Measurements from ENCODE around the gene MYOG.

The MYOG gene

DNA sequence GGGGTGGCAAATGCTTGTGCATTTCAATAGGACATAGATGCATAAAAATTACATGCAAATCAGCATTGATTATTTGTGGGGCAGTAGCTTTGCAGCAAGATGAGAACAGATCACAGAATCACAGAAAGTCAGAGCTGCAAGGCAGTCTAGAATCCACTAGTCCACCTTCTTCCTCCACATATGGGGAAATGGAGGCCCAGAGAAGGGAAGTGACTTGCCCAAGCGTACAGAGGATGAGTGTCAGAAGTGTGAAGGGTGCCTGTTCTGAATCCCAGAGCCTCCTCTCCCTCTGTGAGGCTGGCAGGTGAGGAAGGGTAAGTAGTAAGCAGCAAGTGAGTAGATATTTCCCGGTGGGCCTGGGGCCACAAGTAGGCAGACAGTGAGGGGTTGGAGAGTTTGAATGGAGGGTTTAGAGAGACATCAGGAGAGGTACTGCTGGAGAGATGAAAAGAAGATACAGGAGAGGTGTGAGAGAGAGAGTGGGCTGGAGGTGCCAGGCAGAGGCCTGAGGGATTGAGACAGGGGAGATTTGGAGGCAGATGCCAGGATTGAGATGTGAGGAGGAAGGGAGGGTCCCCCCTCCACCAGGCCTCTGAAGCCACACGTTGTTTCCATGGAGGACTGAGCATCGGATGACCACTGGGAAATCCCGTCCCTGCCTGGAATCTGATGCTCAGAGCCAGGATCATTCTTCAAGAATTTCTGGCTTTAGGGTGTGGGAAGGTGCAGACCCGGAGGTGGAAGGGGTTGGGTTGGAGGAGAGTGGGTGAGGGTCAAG is 4.8 kb upstream of the MYOG start:
- DNase-seq: no peak

DNA sequence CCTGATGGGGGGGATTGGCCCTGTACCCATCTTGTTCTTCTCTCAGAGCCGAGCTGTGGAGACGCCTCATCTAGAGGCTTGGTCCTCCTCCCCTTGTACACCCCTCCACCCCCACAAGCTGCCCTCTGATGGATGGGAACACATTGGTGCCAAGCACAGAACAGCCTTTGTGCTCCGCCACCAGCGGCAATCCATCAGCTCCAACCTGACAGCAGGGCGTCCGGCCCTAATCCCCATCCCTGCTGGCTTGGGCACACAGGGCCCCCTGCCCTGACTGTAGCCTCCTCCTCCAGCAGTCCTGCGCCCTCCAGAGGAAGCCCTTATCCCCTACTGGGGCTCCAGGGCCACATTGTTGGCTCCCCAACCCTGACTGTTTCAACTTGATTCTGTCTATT is 3.8 kb upstream of the MYOG start:
- peak; percentile 96 for DNase-seq

DNA sequence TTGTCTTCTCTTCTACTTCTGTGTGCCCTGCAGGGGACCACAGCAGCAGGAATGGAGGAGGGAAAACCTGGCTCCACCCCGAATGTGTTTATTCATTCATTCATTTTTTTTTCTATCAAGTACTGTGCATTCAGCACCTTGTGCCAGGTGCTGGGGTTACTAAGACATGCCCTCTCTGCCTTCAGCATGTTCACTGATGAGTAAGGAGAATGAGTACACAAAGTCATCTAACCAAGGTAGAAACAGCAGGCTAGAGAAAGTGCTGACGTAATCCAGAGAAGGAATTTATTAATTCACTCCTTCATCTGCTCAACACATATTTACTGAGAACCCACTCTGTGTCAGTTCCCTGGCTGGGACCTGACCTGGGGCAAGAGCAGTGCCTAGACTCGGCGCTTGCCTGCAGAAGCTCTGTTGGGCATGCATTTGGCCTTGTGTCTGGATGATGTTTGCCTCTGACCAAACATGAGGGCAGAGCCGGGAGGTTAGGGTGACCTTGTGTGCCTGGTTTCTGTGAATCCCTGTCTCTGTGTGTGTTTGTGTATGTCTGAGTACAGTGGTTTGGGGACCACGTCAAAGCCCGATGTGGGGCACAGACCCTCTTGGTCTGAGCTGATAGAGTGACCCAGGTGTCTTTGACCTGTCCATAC is 3.3 kb upstream of the MYOG start:
- DNase-seq: no peak

DNA sequence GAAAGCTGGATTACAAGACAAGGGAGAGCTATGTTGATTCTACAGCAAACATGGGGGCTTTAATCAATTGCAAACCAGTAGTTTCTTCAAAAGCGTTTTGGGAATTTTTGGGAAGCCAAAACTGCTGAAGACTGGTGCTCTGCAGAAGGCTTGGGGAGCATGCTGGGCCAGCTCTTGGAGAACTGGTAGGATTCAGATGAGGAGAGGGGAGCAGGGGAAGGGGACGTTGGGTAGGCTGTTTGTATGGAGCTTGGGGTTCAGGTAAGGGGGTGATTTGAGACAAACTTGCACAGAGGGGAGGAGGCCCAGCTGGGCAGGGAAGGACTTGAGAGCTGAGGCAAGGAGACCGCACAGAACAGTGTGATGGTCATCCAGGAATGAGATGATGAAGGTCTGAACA is 2.6 kb upstream of the MYOG start:
- no peak for DNase-seq

DNA sequence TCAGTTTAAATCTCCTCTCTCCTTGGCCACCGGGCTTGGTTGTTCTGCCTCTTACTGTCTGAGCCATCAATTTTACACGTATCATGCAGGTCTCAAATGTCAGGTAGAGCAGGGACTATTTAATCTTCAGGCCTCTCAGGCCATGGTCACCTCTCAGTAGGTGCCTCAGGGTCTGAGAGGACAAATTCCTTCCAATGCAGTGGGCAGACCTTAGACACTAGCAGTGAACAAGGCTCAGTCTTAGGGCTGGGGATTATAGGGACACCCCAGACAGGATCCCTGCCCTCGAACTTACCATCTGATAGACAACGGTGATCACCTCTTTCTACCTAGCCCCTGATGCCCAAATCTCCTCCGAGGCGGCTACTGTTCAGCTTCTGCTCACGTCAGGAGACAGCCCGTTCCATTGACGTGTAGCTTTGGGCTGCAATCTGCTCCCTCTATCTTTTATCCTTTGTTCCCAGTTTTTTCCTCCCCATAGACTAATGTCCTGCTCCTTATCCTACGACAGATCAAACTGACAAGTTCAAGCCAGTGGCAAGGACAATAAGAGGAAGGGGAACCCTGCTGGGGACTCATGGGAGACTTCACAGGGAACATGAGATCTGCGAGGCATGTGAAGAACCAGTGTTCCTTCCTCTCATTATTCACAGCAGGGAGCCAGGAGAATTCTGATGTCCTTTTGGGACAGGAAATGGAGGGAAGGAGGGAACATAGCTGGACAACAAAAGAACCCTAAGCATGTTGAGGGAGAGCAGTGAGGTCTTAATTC is 1.4 kb upstream of the MYOG start:
- DNase-seq: peak; percentile 59

DNA sequence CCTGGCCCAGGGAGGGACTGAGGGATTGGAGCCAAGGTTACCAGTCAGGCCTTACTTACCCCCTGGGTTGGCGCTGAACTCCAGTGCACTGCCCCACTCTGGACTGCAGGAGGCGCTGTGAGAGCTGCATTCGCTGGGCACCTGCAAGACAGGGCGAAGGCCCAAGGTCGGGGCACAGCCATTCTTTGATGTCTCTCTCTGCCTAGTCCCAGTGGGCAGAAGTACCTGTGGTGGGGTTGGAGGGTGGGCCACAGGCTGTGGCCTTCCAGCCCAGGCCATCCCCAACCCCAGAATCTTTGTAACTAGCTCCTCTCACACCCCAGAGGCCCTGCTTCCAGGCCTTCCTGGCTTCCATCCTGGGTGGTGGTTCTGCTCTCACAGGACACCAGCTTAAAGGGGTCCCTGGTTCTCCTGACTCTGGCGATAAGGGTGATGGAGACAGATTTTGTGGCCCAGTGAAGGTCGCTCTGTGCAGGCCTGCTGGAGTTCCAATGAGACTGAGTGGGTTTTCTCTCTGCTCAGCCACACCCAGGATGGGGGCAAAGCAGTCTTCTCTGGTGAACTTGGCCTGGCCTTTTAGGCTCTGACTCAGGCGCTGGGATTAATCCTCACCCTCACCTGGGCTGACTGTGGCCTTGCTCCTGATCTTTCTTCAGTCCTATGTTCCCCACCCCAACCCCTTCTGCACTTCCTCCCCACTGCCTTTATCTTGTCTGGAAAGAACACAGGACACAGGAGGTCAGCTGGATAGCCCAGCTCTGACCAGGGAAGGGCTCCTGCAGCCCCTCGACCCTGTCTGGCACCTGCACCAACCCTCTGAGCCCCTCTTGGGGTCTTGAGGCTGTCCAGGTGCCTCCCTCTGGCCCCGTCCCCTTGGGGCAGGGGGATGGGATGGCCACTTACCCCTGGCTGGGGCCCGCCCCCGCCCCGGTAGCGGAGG is 954 bp downstream of the MYOG start:
- DNase-seq: peak; percentile 52

DNA sequence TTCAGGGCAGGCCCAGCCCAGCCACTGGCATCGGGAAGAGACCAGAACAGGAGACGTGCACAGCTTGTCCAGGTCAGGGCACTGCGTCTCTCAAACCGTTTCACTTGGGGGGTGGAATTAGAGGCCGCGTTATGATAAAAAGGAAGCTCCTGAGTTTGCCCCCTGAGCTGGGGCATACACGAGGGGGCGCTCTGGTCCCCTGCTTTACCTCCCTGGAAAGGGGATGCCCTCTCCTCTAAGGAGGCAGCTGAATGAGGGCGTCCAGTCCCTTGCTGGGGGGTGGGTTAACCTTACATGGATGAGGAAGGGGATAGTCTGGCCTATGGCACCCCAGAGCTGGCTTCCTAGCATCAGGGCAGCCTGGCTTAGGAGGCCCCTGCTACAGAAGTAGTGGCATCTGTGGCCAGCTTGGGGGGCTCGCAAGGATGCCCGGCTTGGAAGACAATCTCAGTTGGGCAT is 2.3 kb downstream of the MYOG start:
- DNase-seq: no peak

DNA sequence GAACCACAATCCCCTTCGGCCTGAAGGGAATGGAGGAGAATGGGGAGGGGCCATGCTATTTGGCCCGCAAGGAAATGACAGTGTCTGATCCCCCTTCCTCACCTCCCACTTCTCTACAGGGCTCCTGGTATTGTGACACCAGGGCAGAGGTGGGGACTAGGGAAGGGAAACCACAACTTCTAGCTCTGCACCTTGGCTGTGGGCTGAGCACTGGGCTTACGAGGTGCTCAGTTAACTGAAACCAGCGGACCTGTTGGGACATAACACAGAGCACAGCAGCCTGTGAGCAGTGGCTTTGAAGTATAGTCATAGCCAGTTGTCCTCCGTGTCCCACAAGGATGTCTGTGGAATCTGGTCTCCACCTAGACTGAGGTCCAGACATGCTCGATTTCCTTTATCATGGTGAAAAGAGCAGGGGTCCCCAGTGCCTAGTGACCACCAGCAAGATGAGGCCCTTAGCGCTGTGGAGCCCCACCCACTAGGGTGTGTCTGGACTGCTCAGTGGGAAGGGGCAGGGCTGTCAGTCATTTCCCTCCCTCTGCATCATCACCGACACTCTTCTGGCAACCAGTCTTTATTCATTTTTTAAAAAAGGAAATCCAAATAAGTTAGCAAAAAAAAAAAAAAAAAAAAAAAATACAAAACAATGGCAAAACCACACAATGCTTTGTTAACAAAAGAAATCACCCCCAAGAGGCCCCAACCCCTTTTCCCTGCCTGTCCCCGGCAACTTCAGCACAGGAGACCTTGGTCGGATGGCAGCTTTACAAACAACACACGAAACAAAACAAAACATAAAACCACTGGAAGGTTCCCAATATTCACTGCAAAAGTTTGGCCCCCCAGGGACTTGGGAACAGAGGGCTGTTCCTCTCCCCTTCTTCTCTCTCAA is 3.0 kb downstream of the MYOG start:
- no peak for DNase-seq

DNA sequence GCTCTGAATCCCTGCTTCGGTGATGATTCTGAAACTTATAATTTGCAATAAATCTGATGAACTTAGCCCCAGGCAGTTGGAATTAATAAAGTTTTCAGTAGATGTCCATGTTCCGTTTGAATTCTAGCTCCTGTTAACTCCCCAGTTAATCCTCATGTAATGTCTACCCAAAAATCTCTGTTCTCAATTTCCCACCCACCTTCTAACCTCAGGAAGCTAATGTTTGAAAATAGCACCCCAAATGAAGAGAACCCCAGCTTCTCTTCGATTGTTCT is 3.6 kb downstream of the MYOG start:
- no peak for DNase-seq

DNA sequence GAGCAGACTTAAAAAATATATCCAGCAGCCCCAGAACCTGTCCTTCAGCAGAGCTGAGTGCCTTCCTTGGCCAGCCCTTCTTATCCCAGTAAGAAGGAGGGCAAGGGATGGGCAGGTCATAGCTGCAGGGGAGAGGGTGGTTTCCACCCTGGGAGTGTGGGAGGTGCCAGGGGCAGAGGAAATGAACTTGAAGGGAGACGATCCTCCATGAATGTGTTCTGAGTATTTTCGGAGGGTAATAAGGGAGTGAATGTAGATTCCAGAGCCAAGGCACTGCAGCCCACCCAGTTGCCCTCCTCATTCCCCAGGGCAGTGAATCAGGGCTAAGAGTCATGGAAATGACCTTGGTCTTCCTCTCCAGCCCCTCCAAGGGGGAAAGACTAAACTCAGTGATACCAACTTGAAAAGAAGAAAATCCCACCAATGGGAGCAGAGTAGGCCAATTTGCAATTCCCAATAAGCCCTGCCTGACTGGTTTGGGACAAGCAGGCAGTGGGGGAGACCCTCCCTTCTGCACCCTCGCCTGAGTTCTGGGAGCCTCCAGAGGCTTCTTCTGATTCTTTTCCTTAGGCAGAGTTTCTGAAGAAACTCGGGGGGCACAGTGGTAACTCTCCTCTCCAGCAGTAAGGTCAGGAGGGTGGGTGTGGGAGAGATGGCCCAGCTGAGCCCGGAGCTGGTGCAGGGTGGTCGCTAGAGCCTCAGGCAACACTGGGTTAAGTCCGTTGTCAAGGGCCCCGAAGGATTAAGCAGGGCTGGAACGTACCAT is 4.2 kb downstream of the MYOG start:
- peak; percentile 49 for DNase-seq

DNA sequence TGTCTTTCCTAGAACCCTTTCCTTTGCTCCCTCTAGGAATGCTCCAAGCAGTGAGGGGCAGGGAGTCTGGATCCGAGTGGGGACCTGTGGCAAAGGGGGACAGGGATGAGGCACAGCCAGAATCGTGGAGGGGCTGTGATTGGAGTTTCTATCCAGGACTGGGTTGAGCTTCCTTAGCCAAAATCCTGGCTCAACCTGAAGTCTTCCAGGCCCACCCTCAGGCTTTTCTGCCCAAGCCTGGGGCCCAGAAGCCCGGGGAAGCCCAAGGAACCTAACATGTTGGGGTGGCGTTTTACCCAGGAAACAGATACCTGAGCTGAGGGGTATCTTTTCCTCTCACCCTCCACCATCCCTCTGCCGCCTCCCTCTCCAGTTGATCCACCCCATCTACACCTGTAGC is 5.4 kb downstream of the MYOG start:
- DNase-seq: no peak

DNA sequence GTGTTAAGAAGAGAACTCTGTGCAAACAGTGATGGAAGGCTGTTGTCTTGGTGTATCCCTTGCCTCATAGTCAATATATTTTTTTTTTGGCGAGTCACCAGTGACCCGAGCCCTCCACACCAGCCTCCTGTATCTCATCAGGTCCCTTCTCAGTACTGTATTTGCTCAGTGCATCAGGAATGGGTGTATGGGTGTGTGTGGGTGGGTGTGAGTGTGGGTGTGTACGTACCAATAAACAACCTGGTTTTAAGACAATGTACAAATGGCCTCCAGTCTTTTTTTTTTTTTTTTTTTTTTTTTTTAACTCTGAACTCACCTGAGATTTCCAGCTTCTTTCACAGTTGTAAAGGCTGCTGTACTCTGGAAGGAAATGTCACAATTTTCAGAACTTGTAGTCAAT is 7.3 kb downstream of the MYOG start:
- DNase-seq: no peak

DNA sequence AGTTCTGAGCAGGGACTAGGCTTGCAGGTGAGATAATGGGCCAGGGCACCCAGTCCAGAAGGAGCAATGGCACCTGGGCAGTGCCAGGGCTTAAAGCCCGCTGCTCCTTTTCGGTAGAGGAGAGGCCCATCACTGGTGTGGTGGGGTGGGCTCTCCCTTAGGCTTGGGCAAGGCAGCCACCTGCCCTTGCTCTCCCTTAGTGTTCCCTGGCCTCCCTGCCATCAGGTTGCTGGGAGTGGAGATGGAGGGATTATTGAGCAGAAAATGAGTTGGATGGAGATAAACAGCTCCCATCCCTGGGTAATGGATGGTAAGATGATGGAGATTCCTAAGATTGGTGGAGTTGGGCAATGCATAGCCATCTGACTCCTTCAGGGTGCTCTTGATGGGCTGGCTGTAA is 7.9 kb downstream of the MYOG start:
- DNase-seq: no peak

DNA sequence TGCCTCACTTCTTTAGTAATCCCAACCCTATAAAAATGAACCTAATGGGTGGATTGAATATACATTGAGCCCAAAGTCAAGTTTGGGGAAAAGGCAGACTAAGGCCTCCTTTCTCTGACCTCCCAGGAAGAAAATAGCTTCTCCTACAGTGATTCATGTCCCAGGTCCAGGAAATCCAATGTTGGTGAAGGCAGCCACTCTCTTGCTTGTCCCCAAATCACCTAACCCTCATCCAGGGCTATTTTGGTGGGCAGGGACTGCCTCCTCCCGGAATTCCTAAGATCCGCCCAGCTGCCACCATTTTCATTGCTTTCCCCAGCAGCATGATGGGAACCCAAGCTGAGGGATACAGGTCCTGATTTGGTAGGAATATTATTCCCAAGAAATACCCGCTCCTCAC is 8.4 kb downstream of the MYOG start:
- no peak for DNase-seq

DNA sequence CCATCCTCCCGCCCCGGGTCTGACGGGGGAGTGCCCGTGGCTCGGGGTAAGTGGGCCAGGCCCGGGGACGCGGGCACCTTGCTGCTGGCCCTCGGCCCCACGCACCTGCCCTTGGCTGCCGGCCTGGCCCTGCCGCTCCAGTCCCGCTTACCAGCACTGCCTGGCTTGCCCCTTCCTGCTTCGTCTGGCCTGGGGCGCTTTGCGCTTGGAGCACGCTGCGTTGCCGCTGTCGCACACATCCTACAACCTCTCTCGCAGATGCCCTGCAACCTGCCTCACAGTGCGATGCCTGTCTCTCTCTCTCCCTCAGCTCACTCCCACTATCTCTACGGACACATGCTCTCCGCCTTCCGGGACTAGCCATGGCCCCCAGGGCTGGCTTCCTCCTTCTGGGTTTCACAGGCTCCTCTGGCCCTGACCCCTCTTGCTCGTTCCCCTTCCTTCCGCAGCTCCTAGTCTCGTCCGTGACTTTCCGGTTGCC is 9.7 kb downstream of the MYOG start:
- no peak for DNase-seq

DNA sequence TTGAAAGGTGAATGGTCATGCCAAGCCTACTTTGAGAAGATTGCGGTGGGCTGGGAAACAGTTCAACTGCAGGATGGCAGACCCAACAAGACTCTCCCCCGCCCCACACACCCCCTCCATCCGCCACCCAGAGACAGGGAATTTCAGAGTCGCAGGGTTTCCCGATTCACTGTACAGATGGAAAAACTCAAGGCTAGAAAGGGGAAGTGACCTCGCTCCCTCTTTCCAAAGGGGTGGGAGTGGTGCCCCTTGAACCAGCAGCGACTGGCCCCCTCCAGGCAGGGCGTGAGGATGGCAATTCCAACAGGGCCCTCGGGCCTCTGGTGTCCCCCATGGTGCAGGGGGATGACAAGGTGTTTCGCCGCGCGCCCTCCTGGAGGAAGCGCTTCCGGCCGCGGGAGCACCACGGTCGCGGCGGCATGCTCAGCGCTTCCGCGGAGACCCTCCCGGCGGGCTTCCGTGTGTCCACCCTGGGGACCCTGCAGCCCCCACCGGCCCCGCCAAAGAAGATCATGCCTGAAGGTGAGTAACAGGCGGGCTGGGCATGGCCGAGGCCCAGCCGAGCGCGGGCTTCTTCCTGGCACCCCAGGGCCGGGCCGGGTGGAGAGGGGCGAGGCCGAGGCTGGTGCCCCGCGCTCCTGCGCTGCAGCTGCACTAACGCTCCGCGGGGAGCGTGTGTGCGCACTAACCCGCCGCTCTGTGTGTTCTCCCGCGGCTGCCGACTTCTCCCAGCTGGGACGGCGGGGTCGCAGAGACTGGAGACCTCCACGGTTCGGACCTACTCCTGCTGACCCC is 10.4 kb downstream of the MYOG start:
- DNase-seq: no peak

DNA sequence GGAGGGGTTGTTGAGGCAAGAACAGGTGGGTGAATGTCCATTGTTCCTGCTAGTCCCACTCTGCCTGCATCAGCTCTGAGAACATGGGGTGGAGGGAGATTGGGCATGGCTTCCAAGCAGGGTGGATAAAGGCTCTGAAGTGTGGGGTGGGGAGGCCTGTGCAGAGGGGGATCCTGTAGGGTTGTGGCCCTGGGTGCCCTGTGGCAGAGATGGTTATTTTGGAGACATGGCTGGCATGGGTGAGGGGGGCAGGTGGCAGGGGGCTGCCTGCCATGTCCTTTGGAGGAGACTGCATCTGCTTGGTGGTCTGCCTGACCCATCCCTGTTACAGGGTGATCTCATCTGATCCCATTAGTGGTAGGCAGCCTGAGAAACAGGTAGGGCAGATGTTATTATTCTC is 11.2 kb downstream of the MYOG start:
- no peak for DNase-seq

DNA sequence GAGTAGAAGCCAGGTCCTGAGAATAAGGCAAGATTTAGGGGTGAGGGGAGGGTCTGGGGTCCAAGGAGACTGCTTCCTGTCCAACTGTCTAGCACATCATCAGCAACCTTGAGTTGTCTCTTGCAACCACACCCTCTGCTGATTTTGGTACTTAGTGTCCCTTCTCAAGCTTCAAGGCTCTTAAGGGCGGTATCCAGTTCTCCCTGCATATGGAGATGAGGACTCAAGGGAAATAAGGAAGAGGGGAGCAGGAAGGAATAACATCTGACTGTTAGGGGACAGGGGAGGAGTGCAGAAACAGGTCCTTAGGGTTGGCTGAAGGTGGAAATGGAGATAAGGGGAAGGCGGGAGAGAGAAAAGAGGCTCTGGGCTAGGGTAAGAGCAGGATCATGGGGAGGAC is 12.3 kb downstream of the MYOG start:
- DNase-seq: no peak

DNA sequence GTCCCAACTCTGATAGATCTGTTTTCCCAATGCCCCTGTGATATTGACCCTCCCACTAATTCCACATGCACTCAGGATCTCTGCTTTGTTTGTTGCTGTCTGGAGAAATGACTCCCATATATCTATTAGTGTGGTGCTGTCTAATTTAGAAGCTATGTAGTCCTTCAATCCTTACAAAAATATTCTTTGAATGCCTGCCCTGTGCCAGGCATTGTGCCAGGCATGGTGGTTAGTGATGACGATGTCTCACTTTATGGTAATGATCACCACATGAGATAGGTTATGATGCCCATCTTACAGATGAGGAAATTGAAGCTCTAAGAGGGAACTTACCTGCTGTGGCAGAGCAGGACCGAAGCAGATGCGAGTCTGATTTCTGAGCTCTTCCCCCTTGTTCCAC is 12.9 kb downstream of the MYOG start:
- no peak for DNase-seq

DNA sequence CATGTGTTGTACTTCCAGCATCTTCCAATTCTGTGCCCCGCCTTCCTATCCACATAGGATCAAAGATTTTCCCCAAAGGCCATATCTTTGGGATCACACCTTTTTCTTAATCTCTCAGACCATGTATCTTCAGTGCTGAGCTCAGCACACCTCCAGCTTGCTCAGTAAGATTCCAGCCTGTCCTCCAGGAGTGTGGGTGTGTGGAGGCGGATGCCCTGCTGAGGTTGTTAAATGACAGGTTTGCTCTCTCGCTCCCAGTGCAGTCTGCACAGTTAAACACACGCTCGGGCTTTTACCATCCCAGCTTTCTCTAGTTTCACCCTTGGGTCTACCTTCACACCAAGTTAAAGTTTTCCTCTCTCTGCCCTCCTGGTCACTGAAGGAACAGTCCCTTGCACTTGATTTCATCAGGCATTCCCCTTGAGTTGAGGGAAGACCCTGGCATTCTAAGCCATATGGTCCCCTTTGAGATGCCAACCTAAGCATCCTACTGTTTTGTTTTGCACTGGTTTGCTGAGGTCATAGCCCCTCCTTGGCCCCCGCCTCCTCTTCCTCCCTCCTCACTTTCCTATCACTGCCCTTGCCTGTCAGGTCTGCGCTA is 13.7 kb downstream of the MYOG start:
- no peak for DNase-seq

All from NCI-H82 (cell line).